Heart left ventricle (tissue), 13 donors: ENCODE data around the gene DHDDS.

ENCODE experiments used
- POLR2A ChIP-seq, 2 donors: fragments of 450-650 bp; IDR thresholded peaks; one replicate each; pipeline ENCODE4 v1.6.1; 2017; ENCODE audit warnings: antibody characterized with exemption in 2 of 2, mild to moderate bottlenecking in 2 of 2, moderate library complexity in 2 of 2
- TF ChIP-seq, protein P1 (sequence below), 12 donors: fragments of 200-600 bp; sonication (generic) in 4 of 12; IDR thresholded peaks; one replicate each; pipeline versions ENCODE4 v1.5.0 to v1.8.0; 2018 to 2022; ENCODE audit warnings: antibody characterized with exemption in 12 of 12, mild to moderate bottlenecking in 5 of 12
- donor health status: ischemic (EF 13 %, LVEDD 7.1; RV severe dilation, severe dysfunction).
- donor health status: DM: no; HTN: yes; CAD: no.
- donor health status: DM: no; HTN: no; CAD: no.
- donor health status: ischemic (EF 25% LVEDD 6.9; RV normal size, moderate dysfunction).
- donor health status: ischemic (EF 25% LVEDD 5.7; RV mildly dilated, moderate dysfunction).
- donor health status: ischemic (EF 35%, LVEDD 5.7; RV mildly dilated, moderate dysfunction).
- donor health status: nonischemic (EF 11% LVEDD 7.7; RV severe dilation, severe dysfunction).
- donor health status: DM: yes; HTN: yes; CAD: no.
- donor health status: PGD.
- donor health status: ischemic (EF 29% LVEDD 5.4; RV normal size, mild dysfunction).
- donor health status: nonischemic (EF 23%, LVEDD 6.1; RV moderate dilation, normal function).

DNA sequence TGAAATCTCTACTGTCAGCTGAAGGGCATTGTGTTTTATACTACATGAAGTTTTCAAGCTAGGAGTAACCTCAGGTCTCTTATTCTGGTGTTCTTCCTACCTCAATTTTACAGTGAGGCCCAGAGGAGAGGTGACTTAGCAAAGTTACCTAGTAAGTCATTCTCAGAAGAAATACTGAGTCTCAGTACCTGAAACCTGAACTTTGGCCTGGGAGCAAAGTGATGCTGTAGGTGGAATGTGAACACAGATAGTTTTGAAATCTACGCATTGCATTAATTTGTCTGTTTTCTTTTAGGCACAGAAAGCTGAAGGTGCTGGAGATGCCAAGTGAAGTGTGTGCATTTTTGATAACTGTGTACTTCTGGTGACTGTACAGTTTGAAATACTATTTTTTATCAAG is 42.7 kb downstream of the DHDDS start:
- no peak for TF ChIP-seq POLR2A (IDR thresholded peaks at IDR 0.05)
- TF ChIP-seq, protein P1, sequence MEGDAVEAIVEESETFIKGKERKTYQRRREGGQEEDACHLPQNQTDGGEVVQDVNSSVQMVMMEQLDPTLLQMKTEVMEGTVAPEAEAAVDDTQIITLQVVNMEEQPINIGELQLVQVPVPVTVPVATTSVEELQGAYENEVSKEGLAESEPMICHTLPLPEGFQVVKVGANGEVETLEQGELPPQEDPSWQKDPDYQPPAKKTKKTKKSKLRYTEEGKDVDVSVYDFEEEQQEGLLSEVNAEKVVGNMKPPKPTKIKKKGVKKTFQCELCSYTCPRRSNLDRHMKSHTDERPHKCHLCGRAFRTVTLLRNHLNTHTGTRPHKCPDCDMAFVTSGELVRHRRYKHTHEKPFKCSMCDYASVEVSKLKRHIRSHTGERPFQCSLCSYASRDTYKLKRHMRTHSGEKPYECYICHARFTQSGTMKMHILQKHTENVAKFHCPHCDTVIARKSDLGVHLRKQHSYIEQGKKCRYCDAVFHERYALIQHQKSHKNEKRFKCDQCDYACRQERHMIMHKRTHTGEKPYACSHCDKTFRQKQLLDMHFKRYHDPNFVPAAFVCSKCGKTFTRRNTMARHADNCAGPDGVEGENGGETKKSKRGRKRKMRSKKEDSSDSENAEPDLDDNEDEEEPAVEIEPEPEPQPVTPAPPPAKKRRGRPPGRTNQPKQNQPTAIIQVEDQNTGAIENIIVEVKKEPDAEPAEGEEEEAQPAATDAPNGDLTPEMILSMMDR (IDR thresholded peaks at IDR 0.05) = no peak
